Fibroblast of lung (primary cell): Measurements from ENCODE around the gene ZSCAN2.
"Not testable (repeated sequence)": the region's sequence is repeated elsewhere in the genome, so short reads cannot be mapped to it uniquely, and the experiment has no call there.

ENCODE experiments used
- EZH2 ChIP-seq: IDR thresholded peaks from 2 replicates; pipeline ENCODE4 v1.5.1; 2012; ENCODE audit warnings: low read length, control low read depth, mild to moderate bottlenecking; ENCODE audit errors: missing control alignments
- TF ChIP-seq, protein P1 (sequence below), 2 donors: IDR thresholded peaks in 1 of 2; conservative IDR thresholded peaks in 1 of 2; 1 replicate in 1 of 2; 2 replicates in 1 of 2; pipeline ENCODE4 v1.5.1; 2011 to 2012; ENCODE audit warnings: low read length in 2 of 2, control low read depth in 1 of 2, inconsistent platforms in 1 of 2, low read depth in 1 of 2, mild to moderate bottlenecking in 1 of 2

DNA sequence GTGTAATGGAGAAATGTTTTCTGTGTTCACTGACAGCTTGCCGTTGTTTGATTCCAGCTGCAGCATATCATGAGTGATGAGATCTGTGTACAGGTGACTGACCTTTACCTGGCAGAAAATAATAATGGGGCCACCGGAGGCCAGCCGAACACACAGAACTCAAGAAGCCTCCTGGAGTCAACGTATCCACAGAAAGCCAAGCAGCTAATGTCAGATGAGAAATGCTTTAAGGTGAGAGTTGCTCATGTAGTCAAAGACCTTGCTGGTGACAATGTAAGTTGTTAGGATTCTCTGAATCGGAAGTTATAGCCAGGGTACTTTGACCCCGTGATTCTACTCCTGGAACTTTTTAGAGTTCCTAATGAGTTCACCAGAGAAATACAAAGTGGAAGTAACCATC lies 22.9 kb upstream of the ZSCAN2 start:
- TF ChIP-seq EZH2: not testable (repeated sequence)
- TF ChIP-seq, protein P1, sequence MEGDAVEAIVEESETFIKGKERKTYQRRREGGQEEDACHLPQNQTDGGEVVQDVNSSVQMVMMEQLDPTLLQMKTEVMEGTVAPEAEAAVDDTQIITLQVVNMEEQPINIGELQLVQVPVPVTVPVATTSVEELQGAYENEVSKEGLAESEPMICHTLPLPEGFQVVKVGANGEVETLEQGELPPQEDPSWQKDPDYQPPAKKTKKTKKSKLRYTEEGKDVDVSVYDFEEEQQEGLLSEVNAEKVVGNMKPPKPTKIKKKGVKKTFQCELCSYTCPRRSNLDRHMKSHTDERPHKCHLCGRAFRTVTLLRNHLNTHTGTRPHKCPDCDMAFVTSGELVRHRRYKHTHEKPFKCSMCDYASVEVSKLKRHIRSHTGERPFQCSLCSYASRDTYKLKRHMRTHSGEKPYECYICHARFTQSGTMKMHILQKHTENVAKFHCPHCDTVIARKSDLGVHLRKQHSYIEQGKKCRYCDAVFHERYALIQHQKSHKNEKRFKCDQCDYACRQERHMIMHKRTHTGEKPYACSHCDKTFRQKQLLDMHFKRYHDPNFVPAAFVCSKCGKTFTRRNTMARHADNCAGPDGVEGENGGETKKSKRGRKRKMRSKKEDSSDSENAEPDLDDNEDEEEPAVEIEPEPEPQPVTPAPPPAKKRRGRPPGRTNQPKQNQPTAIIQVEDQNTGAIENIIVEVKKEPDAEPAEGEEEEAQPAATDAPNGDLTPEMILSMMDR (conservative IDR thresholded peaks at IDR 0.05 in 1 of 2, IDR thresholded peaks at IDR 0.05 in 1 of 2; ENCODE audit: low read depth in 1 of 2, low read length in 2 of 2): not testable (repeated sequence)
